HCT116 (cell line): ENCODE measurements around the gene NF1. TPM values are rescaled to one million over a fixed set of nuclear protein-coding genes. Genes with fewer than 3 reads are reported as not detected.

Experiments
- ATAC-seq: fragments of 200-7000 bp; cut with Tn5 transposase; 2 replicates; pipeline ENCODE4 v1.9.1; 2020; ENCODE audit warnings: mild to moderate bottlenecking, moderate library complexity
- BruUV-seq: library from RNA; stranded (reverse); fragments of 400-500 nt; replicated peaks from 2 replicates; lab custom pipeline; 2021; lab: Mats Ljungman, UMichigan
- CTCF ChIA-PET: fragments of 300-600 bp; sonication (Branson Sonifier 250); formaldehyde crosslinking; loops from one replicate; lab custom pipeline; 2021; ENCODE audit warnings: antibody characterized with exemption; lab: Charles Lee
- POLR2A ChIA-PET: fragments of 300-600, 350-600 bp; sonication (Branson Sonifier 250); formaldehyde crosslinking; loops from one replicate; lab custom pipeline; 2021; ENCODE audit warnings: antibody characterized with exemption; lab: Charles Lee
- RAD21 ChIA-PET, 2 experiments: fragments of 300-600 bp; sonication (Branson Sonifier 250); formaldehyde crosslinking; loops; one replicate each; lab custom pipeline; 2023; ENCODE audit warnings: low total read pairs in 2 of 2; ENCODE audit not compliant: uncharacterized antibody in 2 of 2, unreplicated experiment in 2 of 2, low non-redundant PET in 1 of 2; lab: Charles Lee
- DNase-seq: peaks from one replicate; pipeline ENCODE4 v3.0.0-alpha.2; 2010; ENCODE audit warnings: low read depth, low spot score
- H2AFZ ChIP-seq: fragments of 200-600 bp; shearing (Covaris generic), sonication (generic); 2 replicates; pipeline ENCODE4 v1.6.1; 2017; ENCODE audit warnings: low read depth, mixed run types, mixed read lengths, antibody characterized with exemption, low read length; ENCODE audit not compliant: poor library complexity, severe bottlenecking
- H3K27ac ChIP-seq: 2 replicates; pipeline ENCODE4 v1.5.1; 2012; ENCODE audit warnings: low read depth, low read length
- H3K27me3 ChIP-seq: fragments of 200-600 bp; sonication (generic); 2 replicates; pipeline ENCODE4 v1.6.1; 2016; ENCODE audit warnings: mixed run types, low read length, mixed read lengths; ENCODE audit not compliant: insufficient read depth
- H3K36me3 ChIP-seq, 2 experiments: fragments of 200-500 bp in 1 of 2; fragments of 200-600 bp in 1 of 2; sonication (Bioruptor generic) in 1 of 2; sonication (generic) in 1 of 2; 2 replicates each; pipeline versions ENCODE4 v1.5.1 to v1.6.1; 2014 to 2016; ENCODE audit warnings: low read length in 2 of 2, inconsistent platforms in 1 of 2, mixed read lengths in 1 of 2, mixed run types in 1 of 2; ENCODE audit not compliant: insufficient read depth in 2 of 2, control insufficient read depth in 1 of 2
- H3K4me1 ChIP-seq, 2 experiments: fragments of 200-600 bp in 1 of 2; sonication (generic) in 1 of 2; 2 replicates each; pipeline versions ENCODE4 v1.5.1 to v1.6.1; 2012 to 2017; ENCODE audit warnings: low read length in 2 of 2, inconsistent platforms in 1 of 2, mild to moderate bottlenecking in 1 of 2, mixed read lengths in 1 of 2, mixed run types in 1 of 2, moderate library complexity in 1 of 2; ENCODE audit not compliant: insufficient read depth in 2 of 2, control insufficient read depth in 1 of 2
- H3K4me2 ChIP-seq: fragments of 200-600 bp; sonication (generic); 2 replicates; pipeline ENCODE4 v1.6.1; 2017; ENCODE audit warnings: mixed run types, low read length, mixed read lengths
- H3K4me3 ChIP-seq, 2 experiments: fragments of 200-600 bp in 1 of 2; sonication (generic) in 1 of 2; replicated peaks in 1 of 2; 2 replicates each; pipeline ENCODE4 v1.5.1; 2011 to 2016; ENCODE audit warnings: low read length in 2 of 2, control low read depth in 1 of 2, low read depth in 1 of 2, mild to moderate bottlenecking in 1 of 2, mixed read lengths in 1 of 2, mixed run types in 1 of 2
- H3K79me2 ChIP-seq: fragments of 200-600 bp; sonication (generic); 2 replicates; pipeline ENCODE4 v1.6.1; 2017; ENCODE audit warnings: mild to moderate bottlenecking, mixed run types, low read length, moderate library complexity, mixed read lengths; ENCODE audit not compliant: insufficient read depth
- H3K9ac ChIP-seq: fragments of 200-600 bp; sonication (generic); 2 replicates; pipeline ENCODE4 v1.6.1; 2016; ENCODE audit warnings: low read length, mixed read lengths
- H3K9me2 ChIP-seq: fragments of 200-600 bp; sonication (generic), shearing (Covaris generic); 2 replicates; pipeline ENCODE4 v1.6.1; 2017; ENCODE audit warnings: mixed run types, mild to moderate bottlenecking, moderate library complexity; ENCODE audit not compliant: insufficient read depth
- H3K9me3 ChIP-seq, 2 experiments: fragments of 200-500 bp in 1 of 2; fragments of 200-600 bp in 1 of 2; sonication (Bioruptor generic) in 1 of 2; sonication (generic) in 1 of 2; 2 replicates each; pipeline ENCODE4 v1.6.1; 2014 to 2017; ENCODE audit warnings: low read length in 2 of 2, mixed read lengths in 2 of 2, inconsistent platforms in 1 of 2, low read depth in 1 of 2, mild to moderate bottlenecking in 1 of 2, mixed run types in 1 of 2, moderate library complexity in 1 of 2; ENCODE audit not compliant: control insufficient read depth in 1 of 2, insufficient read depth in 1 of 2
- H4K20me1 ChIP-seq: fragments of 200-600 bp; sonication (generic), shearing (Covaris generic); 2 replicates; pipeline ENCODE4 v1.6.1; 2017; ENCODE audit warnings: mixed run types, mild to moderate bottlenecking, moderate library complexity; ENCODE audit not compliant: insufficient read depth
- CEBPB ChIP-seq: IDR thresholded peaks from 2 replicates; pipeline ENCODE4 v1.6.1; 2012; ENCODE audit warnings: low read depth
- ELF1 ChIP-seq: IDR thresholded peaks from 2 replicates; pipeline ENCODE4 v1.6.1; 2012; ENCODE audit warnings: low read depth, borderline replicate concordance
- EZH2 ChIP-seq: fragments of 200-600 bp; sonication (generic); IDR thresholded peaks from 2 replicates; pipeline ENCODE4 v1.6.1; 2017; ENCODE audit warnings: antibody characterized with exemption, mixed run types
- FOSL1 ChIP-seq: IDR thresholded peaks from 2 replicates; pipeline ENCODE4 v1.6.1; 2012; ENCODE audit warnings: low read depth
- MAX ChIP-seq: IDR thresholded peaks from 2 replicates; pipeline ENCODE4 v1.6.1; 2012
- RAD21 ChIP-seq: IDR thresholded peaks from 2 replicates; pipeline ENCODE4 v1.6.1; 2012; ENCODE audit warnings: low read depth, mild to moderate bottlenecking
- REST ChIP-seq: IDR thresholded peaks from 2 replicates; pipeline ENCODE4 v1.6.1; 2012; ENCODE audit warnings: low read depth
- TCF7L2 ChIP-seq: IDR thresholded peaks from 2 replicates; pipeline ENCODE4 v1.7.0; 2011; ENCODE audit warnings: borderline replicate concordance, inconsistent platforms; ENCODE audit not compliant: insufficient read depth, insufficient read length; ENCODE audit errors: extremely low read depth
- ZBTB33 ChIP-seq: IDR thresholded peaks from 2 replicates; pipeline ENCODE4 v1.6.1; 2011; ENCODE audit warnings: mild to moderate bottlenecking, low read length, moderate library complexity; ENCODE audit not compliant: insufficient replicate concordance; ENCODE audit errors: extremely low read depth
- ZFX ChIP-seq: fragments of 450-650 bp; IDR thresholded peaks from 2 replicates; pipeline ENCODE4 v1.6.1; 2017
- intact Hi-C: fragments of 100-400 bp; cut with micrococcal nuclease; formaldehyde crosslinking; loops from 2 replicates; pipeline ENCODE4 v1.10.0; 2022
- total RNA-seq: library from RNA; stranded (reverse); gene quantifications from one replicate; pipeline ENCODE4 v1.2.1, GENCODE V29; 2021; ENCODE audit not compliant: unreplicated experiment

Gene NF1
- total RNA-seq, 1 experiment from 2014 or later, result 20.8 TPM

- H3K79me2 ChIP-seq, result peaks cover 9% of the 10 kb centered on the region; the same call in 1 of the 2 replicates
- no peak overlapping the region for H3K4me2 ChIP-seq
- TF ChIP-seq ZFX (no peak), ELF1 (no peak), REST (no peak), RAD21 (no peak), EZH2 (no peak), FOSL1 (no peak), TCF7L2 (no peak), MAX (no peak), CEBPB (no peak), ZBTB33 (no peak)
- no TSS peak for BruUV-seq
- ChIA-PET RAD21 (no interaction called here), POLR2A (no interaction called here), CTCF (no interaction called here)
- H3K27me3 ChIP-seq, result no peaks in the 10 kb centered on the region
- H2AFZ ChIP-seq, result no peak overlapping the region
- H3K9me3 ChIP-seq, result no peaks in the 10 kb centered on the region
- peaks cover 4 to 7% of the 10 kb centered on the region in 2 experiments; a peak in 1 of 4 replicates for H3K36me3 ChIP-seq
- no peaks in the 10 kb centered on the region for H4K20me1 ChIP-seq
- no peak overlapping the region for H3K27ac ChIP-seq
- intact Hi-C loops, result no loop called here
- ATAC-seq (no peak), DNase-seq (no peak)
- H3K4me1 ChIP-seq, result no peaks in the 10 kb centered on the region
- no peak overlapping the region for H3K9ac ChIP-seq
- H3K9me2 ChIP-seq, result no peaks in the 10 kb centered on the region
- no peak overlapping the region for H3K4me3 ChIP-seq
These were observed 64.1 kb downstream of the NF1 start for GRCh38 chr17:31158746-31159377.
